ENCODE results near the gene CACNB4.

Gene CACNB4

GRCh38 chr2:151967829-151968722, 130.8 kb downstream of the CACNB4 start:
- Histone ChIP-seq H3K4me2 (ENCODE audit: low read length) (no peak overlapping the region), H2AFZ (ENCODE audit: low read length) (no peak overlapping the region), H3K27me3 (ENCODE audit: insufficient read depth, low read length) (no peaks in the 10 kb centered on the region), H3F3A (ENCODE audit: insufficient read depth, low read length) (no peaks in the 10 kb centered on the region), H3K9ac (ENCODE audit: low read length) (no peak overlapping the region), H3K4me3 (ENCODE audit: low read depth, low read length, poor library complexity, severe bottlenecking) (no peak overlapping the region), H3K79me2 (ENCODE audit: insufficient read depth, low read length) (no peaks in the 10 kb centered on the region), H3K9me3 (ENCODE audit: low read length) (no peaks in the 10 kb centered on the region), H3K4me1 (ENCODE audit: insufficient read depth, low read length, severe bottlenecking) (no peaks in the 10 kb centered on the region), H4K20me1 (ENCODE audit: insufficient read depth, low read length) (no peaks in the 10 kb centered on the region), H3K36me3 (ENCODE audit: insufficient read depth, low read length) (no peaks in the 10 kb centered on the region), H3K9me2 (ENCODE audit: low read depth, low read length) (no peaks in the 10 kb centered on the region), H3K27ac (ENCODE audit: low read depth, low read length, poor library complexity, severe bottlenecking) (no peak overlapping the region)
- no peak for TF ChIP-seq EZH2 (IDR thresholded peaks at IDR 0.05; ENCODE audit: borderline replicate concordance, low read length)
- no peak for TF ChIP-seq CTCF (IDR thresholded peaks at IDR 0.05; ENCODE audit: low read length)

GRCh38 chr2:151965884-151966283, 133.0 kb downstream of the CACNB4 start:
- H3K79me2 ChIP-seq (ENCODE audit: insufficient read depth, low read length): no peaks in the 10 kb centered on the region
- no peaks in the 10 kb centered on the region for H3K9me3 ChIP-seq (ENCODE audit: low read length)
- no peaks in the 10 kb centered on the region for H3F3A ChIP-seq (ENCODE audit: insufficient read depth, low read length)
- H3K27ac ChIP-seq (ENCODE audit: low read depth, low read length, poor library complexity, severe bottlenecking): no peak overlapping the region
- H3K4me3 ChIP-seq (ENCODE audit: low read depth, low read length, poor library complexity, severe bottlenecking): no peak overlapping the region
- no peak overlapping the region for H3K4me2 ChIP-seq (ENCODE audit: low read length)
- no peaks in the 10 kb centered on the region for H3K36me3 ChIP-seq (ENCODE audit: insufficient read depth, low read length)
- H3K4me1 ChIP-seq (ENCODE audit: insufficient read depth, low read length, severe bottlenecking): no peaks in the 10 kb centered on the region
- no peaks in the 10 kb centered on the region for H3K27me3 ChIP-seq (ENCODE audit: insufficient read depth, low read length)
- no peak overlapping the region for H2AFZ ChIP-seq (ENCODE audit: low read length)
- TF ChIP-seq EZH2 (IDR thresholded peaks at IDR 0.05; ENCODE audit: borderline replicate concordance, low read length): no peak
- no peak for TF ChIP-seq CTCF (IDR thresholded peaks at IDR 0.05; ENCODE audit: low read length)
- no peak overlapping the region for H3K9ac ChIP-seq (ENCODE audit: low read length)
- H4K20me1 ChIP-seq (ENCODE audit: insufficient read depth, low read length): no peaks in the 10 kb centered on the region
- no peaks in the 10 kb centered on the region for H3K9me2 ChIP-seq (ENCODE audit: low read depth, low read length)

- no peak overlapping the region for H3K4me2 ChIP-seq (ENCODE audit: low read length)
- H3K9me3 ChIP-seq (ENCODE audit: low read length): no peaks in the 10 kb centered on the region
- H3K4me1 ChIP-seq (ENCODE audit: insufficient read depth, low read length, severe bottlenecking): no peaks in the 10 kb centered on the region
- H3K9ac ChIP-seq (ENCODE audit: low read length): no peak overlapping the region
- no peak overlapping the region for H2AFZ ChIP-seq (ENCODE audit: low read length)
- H3F3A ChIP-seq (ENCODE audit: insufficient read depth, low read length): no peaks in the 10 kb centered on the region
- H3K27me3 ChIP-seq (ENCODE audit: insufficient read depth, low read length): no peaks in the 10 kb centered on the region
- TF ChIP-seq CTCF (IDR thresholded peaks at IDR 0.05; ENCODE audit: low read length): no peak
- no peak for TF ChIP-seq EZH2 (IDR thresholded peaks at IDR 0.05; ENCODE audit: borderline replicate concordance, low read length)
- H4K20me1 ChIP-seq (ENCODE audit: insufficient read depth, low read length): no peaks in the 10 kb centered on the region
- H3K4me3 ChIP-seq (ENCODE audit: low read depth, low read length, poor library complexity, severe bottlenecking): no peak overlapping the region
- no peak overlapping the region for H3K27ac ChIP-seq (ENCODE audit: low read depth, low read length, poor library complexity, severe bottlenecking)
- H3K9me2 ChIP-seq (ENCODE audit: low read depth, low read length): no peaks in the 10 kb centered on the region
- no peaks in the 10 kb centered on the region for H3K36me3 ChIP-seq (ENCODE audit: insufficient read depth, low read length)
- H3K79me2 ChIP-seq (ENCODE audit: insufficient read depth, low read length): no peaks in the 10 kb centered on the region
Measured at GRCh38 chr2:151961558-151961957, 137.3 kb downstream of the CACNB4 start.
